Measurements from ENCODE around the gene COX8A. TPM values are rescaled to one million over a fixed set of nuclear protein-coding genes. Genes with fewer than 3 reads are reported as not detected.

The COX8A gene
- total and polyA plus RNA-seq, 2 of the 13 experiments (the other 11 are each of a cell fraction or from before 2014, with no cell fraction given) = 202 to 406 TPM

- Histone ChIP-seq H2AFZ (ENCODE audit: low read length) (no peak overlapping the region), H3K4me1 (ENCODE audit: insufficient read depth, low read length) (no peaks in the 10 kb centered on the region), H4K20me1 (ENCODE audit: insufficient read depth, low read length) (no peaks in the 10 kb centered on the region; the same call in 1 of the 2 replicates), H3K4me2 (ENCODE audit: low read depth, low read length) (no peak overlapping the region), H3K4me3 (replicated peaks in 1 of 3; ENCODE audit: insufficient read depth in 1 of 3, low read depth in 2 of 3, low read length in 3 of 3) (no peak overlapping the region), H3K27me3 (ENCODE audit: control insufficient read depth in 1 of 2, insufficient read depth in 2 of 2, low read length in 2 of 2) (no peaks in the 10 kb centered on the region), H3K36me3 (replicated peaks in 1 of 2; ENCODE audit: control insufficient read depth in 1 of 2, insufficient read depth in 2 of 2, low read length in 2 of 2) (peaks cover 13 to 36% of the 10 kb centered on the region in 2 experiments; a peak in 4 of 5 replicates), H3K79me2 (ENCODE audit: insufficient read depth, low read length) (no peaks in the 10 kb centered on the region), H3K9me3 (ENCODE audit: low read length) (no peaks in the 10 kb centered on the region), H3K9ac (ENCODE audit: insufficient read depth, low read depth, low read length) (no peak overlapping the region), H3K27ac (ENCODE audit: extremely low read length, insufficient read depth, low read length) (no peak overlapping the region)
- TSS peak; percentile 58 for BruUV-seq (replicated peaks)
- WGBS (ENCODE audit: low lambda C conversion rate) = 96% methylated on average over 18 of the region's 27 CpGs
- CTCF ChIA-PET (ENCODE audit: low intra/inter-chr PET ratio, low total read pairs) = no interaction called here
- intact Hi-C loops (cut with micrococcal nuclease; ENCODE audit: unreplicated experiment) = no loop called here
- DNase-seq (ENCODE audit: low spot score) (no peak), FAIRE-seq (no peak), ATAC-seq (no peak)
- in situ Hi-C loops (cut with HindIII; ENCODE audit: extremely low pct_ligation_motif_present, low pct_unique_long_range_greater_than_20kb) = no loop called here
- POLR2A ChIA-PET = no interaction called here
- TF ChIP-seq ELF3 (CRISPR knock-in tag; IDR thresholded peaks at IDR 0.05) (no peak), SRSF1 (optimal IDR thresholded peaks at IDR 0.05; ENCODE audit: low read depth, low read length) (no peak), PAWR (CRISPR knock-in tag; IDR thresholded peaks at IDR 0.05; ENCODE audit: borderline replicate concordance) (no peak), HES4 (CRISPR knock-in tag; IDR thresholded peaks at IDR 0.05; ENCODE audit: borderline replicate concordance) (no peak), JDP2 (CRISPR knock-in tag; IDR thresholded peaks at IDR 0.05; ENCODE audit: borderline replicate concordance) (no peak), CHD2 (IDR thresholded peaks at IDR 0.05; ENCODE audit: low read depth, low read length) (no peak), SP2 (CRISPR knock-in tag; IDR thresholded peaks at IDR 0.05) (no peak), ZNF234 (CRISPR knock-in tag; conservative IDR thresholded peaks at IDR 0.05) (no peak), KAT8 (CRISPR knock-in tag; IDR thresholded peaks at IDR 0.05) (no peak), PHB2 (IDR thresholded peaks at IDR 0.05; ENCODE audit: partially characterized antibody) (no peak), ZNF205 (CRISPR knock-in tag; IDR thresholded peaks at IDR 0.05) (no peak), ZNF772 (CRISPR knock-in tag; IDR thresholded peaks at IDR 0.05) (no peak), ZNF737 (CRISPR knock-in tag; IDR thresholded peaks at IDR 0.05; ENCODE audit: borderline replicate concordance) (no peak)
- TF ChIP-seq, protein P1, sequence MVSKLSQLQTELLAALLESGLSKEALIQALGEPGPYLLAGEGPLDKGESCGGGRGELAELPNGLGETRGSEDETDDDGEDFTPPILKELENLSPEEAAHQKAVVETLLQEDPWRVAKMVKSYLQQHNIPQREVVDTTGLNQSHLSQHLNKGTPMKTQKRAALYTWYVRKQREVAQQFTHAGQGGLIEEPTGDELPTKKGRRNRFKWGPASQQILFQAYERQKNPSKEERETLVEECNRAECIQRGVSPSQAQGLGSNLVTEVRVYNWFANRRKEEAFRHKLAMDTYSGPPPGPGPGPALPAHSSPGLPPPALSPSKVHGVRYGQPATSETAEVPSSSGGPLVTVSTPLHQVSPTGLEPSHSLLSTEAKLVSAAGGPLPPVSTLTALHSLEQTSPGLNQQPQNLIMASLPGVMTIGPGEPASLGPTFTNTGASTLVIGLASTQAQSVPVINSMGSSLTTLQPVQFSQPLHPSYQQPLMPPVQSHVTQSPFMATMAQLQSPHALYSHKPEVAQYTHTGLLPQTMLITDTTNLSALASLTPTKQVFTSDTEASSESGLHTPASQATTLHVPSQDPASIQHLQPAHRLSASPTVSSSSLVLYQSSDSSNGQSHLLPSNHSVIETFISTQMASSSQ (IDR thresholded peaks at IDR 0.05; ENCODE audit: low read depth) = no peak
- TF ChIP-seq, protein P1 (CRISPR knock-in tag; IDR thresholded peaks at IDR 0.05; ENCODE audit: borderline replicate concordance) = no peak
- TF ChIP-seq, protein P2, sequence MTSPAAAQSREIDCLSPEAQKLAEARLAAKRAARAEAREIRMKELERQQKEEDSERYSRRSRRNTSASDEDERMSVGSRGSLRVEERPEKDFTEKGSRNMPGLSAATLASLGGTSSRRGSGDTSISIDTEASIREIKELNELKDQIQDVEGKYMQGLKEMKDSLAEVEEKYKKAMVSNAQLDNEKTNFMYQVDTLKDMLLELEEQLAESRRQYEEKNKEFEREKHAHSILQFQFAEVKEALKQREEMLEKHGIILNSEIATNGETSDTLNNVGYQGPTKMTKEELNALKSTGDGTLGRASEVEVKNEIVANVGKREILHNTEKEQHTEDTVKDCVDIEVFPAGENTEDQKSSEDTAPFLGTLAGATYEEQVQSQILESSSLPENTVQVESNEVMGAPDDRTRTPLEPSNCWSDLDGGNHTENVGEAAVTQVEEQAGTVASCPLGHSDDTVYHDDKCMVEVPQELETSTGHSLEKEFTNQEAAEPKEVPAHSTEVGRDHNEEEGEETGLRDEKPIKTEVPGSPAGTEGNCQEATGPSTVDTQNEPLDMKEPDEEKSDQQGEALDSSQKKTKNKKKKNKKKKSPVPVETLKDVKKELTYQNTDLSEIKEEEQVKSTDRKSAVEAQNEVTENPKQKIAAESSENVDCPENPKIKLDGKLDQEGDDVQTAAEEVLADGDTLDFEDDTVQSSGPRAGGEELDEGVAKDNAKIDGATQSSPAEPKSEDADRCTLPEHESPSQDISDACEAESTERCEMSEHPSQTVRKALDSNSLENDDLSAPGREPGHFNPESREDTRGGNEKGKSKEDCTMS (CRISPR knock-in tag; conservative IDR thresholded peaks at IDR 0.05) = no peak
- TF ChIP-seq, protein P3, sequence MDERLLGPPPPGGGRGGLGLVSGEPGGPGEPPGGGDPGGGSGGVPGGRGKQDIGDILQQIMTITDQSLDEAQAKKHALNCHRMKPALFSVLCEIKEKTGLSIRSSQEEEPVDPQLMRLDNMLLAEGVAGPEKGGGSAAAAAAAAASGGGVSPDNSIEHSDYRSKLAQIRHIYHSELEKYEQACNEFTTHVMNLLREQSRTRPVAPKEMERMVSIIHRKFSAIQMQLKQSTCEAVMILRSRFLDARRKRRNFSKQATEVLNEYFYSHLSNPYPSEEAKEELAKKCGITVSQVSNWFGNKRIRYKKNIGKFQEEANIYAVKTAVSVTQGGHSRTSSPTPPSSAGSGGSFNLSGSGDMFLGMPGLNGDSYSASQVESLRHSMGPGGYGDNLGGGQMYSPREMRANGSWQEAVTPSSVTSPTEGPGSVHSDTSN (CRISPR knock-in tag; IDR thresholded peaks at IDR 0.05) = no peak
- TF ChIP-seq, protein P4, sequence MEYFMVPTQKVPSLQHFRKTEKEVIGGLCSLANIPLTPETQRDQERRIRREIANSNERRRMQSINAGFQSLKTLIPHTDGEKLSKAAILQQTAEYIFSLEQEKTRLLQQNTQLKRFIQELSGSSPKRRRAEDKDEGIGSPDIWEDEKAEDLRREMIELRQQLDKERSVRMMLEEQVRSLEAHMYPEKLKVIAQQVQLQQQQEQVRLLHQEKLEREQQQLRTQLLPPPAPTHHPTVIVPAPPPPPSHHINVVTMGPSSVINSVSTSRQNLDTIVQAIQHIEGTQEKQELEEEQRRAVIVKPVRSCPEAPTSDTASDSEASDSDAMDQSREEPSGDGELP (IDR thresholded peaks at IDR 0.05; ENCODE audit: borderline replicate concordance, low read depth) = no peak
Measured at GRCh38 chr11:63997104-63997700, 22.8 kb downstream of the COX8A start.

All from HepG2 (cell line).